ENCODE results near the gene LAMC2.
A peak's percentile ranks its signal among the peaks of the same experiment; 100 is the strongest.

Gene LAMC2

GRCh38 chr1:183215076-183215720 lies 29.1 kb downstream of the LAMC2 start:
- no peak overlapping the region for H3K4me3 ChIP-seq (ENCODE audit: low read length)
- no peak for DNase-seq (ENCODE audit: low read depth)
- no peak for TF ChIP-seq CTCF (conservative IDR thresholded peaks at IDR 0.05; ENCODE audit: low read length)

GRCh38 chr1:183215936-183216335 lies 29.9 kb downstream of the LAMC2 start:
- DNase-seq (ENCODE audit: low read depth), result no peak
- H3K4me3 ChIP-seq (ENCODE audit: low read length), result no peak overlapping the region
- TF ChIP-seq CTCF (conservative IDR thresholded peaks at IDR 0.05; ENCODE audit: low read length), result no peak

GRCh38 chr1:183218027-183218618 lies 32.1 kb downstream of the LAMC2 start:
- DNase-seq (ENCODE audit: low read depth), result peak; percentile 22
- H3K4me3 ChIP-seq (ENCODE audit: low read length), result no peak overlapping the region
- no peak for TF ChIP-seq CTCF (conservative IDR thresholded peaks at IDR 0.05; ENCODE audit: low read length)

GRCh38 chr1:183218971-183219615 lies 33.0 kb downstream of the LAMC2 start:
- H3K4me3 ChIP-seq (ENCODE audit: low read length), result no peak overlapping the region
- no peak for DNase-seq (ENCODE audit: low read depth)
- TF ChIP-seq CTCF (conservative IDR thresholded peaks at IDR 0.05; ENCODE audit: low read length), result no peak

GRCh38 chr1:183219616-183220009 lies 33.5 kb downstream of the LAMC2 start:
- no peak for TF ChIP-seq CTCF (conservative IDR thresholded peaks at IDR 0.05; ENCODE audit: low read length)
- DNase-seq (ENCODE audit: low read depth), result no peak
- no peak overlapping the region for H3K4me3 ChIP-seq (ENCODE audit: low read length)

GRCh38 chr1:183222909-183223308 lies 36.8 kb downstream of the LAMC2 start:
- no peak overlapping the region for H3K4me3 ChIP-seq (ENCODE audit: low read length)
- no peak for TF ChIP-seq CTCF (conservative IDR thresholded peaks at IDR 0.05; ENCODE audit: low read length)
- DNase-seq (ENCODE audit: low read depth), result no peak

- peak; percentile 34 for DNase-seq (ENCODE audit: low read depth)
- no peak for TF ChIP-seq CTCF (conservative IDR thresholded peaks at IDR 0.05; ENCODE audit: low read length)
- H3K4me3 ChIP-seq (ENCODE audit: low read length), result no peak overlapping the region
Observed at GRCh38 chr1:183223467-183223866, 37.4 kb downstream of the LAMC2 start.
